Measurements from ENCODE around the gene WDR38. TPM values are rescaled to one million over a fixed set of nuclear protein-coding genes. Genes with fewer than 3 reads are reported as not detected.

The WDR38 gene
- total and polyA plus RNA-seq, 9 of the 15 experiments (the other 6 are each of a cell fraction or from before 2014, with no cell fraction given) = not detected

GRCh38 chr9:124875501-124875900 lies 22.2 kb downstream of the WDR38 start:
- Histone ChIP-seq H3K79me2 (ENCODE audit: control insufficient read depth, insufficient read depth, low read length) (peaks cover 53% of the 10 kb centered on the region), H3K9me3 (replicated peaks; ENCODE audit: control insufficient read depth, insufficient read depth, low read depth, low read length) (no peaks in the 10 kb centered on the region), H4K20me1 (replicated peaks; ENCODE audit: control insufficient read depth, insufficient read depth, low read length) (peaks cover 25% of the 10 kb centered on the region), H3K9ac (ENCODE audit: insufficient read depth in 1 of 2, low read depth in 2 of 2, low read length in 2 of 2) (peak overlapping the region in 1 of 2 experiments; percentile 46; a peak in 1 of 4 replicates), H3K4me2 (ENCODE audit: insufficient read depth, low read length) (no peak overlapping the region), H3K4me1 (replicated peaks in 1 of 2; ENCODE audit: control insufficient read depth in 2 of 2, insufficient read depth in 2 of 2, low read length in 2 of 2) (peaks cover 15 to 19% of the 10 kb centered on the region in 2 experiments; a peak in 4 of 5 replicates), H3K36me3 (ENCODE audit: control insufficient read depth, insufficient read depth, low read length) (peaks cover 92% of the 10 kb centered on the region), H2AFZ (ENCODE audit: low read depth, low read length) (no peak overlapping the region), H3K4me3 (no peak overlapping the region), H3K27ac (ENCODE audit: extremely low read depth, low read depth, low read length) (no peak overlapping the region), H3K9me1 (ENCODE audit: control insufficient read depth, insufficient read depth, low read length) (peaks cover 15% of the 10 kb centered on the region), H3K27me3 (ENCODE audit: control insufficient read depth in 2 of 2, insufficient read depth in 2 of 2, low read length in 2 of 2) (no peaks in the 10 kb centered on the region)
- WGBS (ENCODE audit: insufficient coverage, low coverage, missing lambda C conversion rate) = 92% methylated on average over 6 of the region's 6 CpGs
- in situ Hi-C loops (cut with MboI) (no loop called here), intact Hi-C loops (cut with micrococcal nuclease) (no loop called here)
- no peak for TF ChIP-seq HDAC3 (IDR thresholded peaks at IDR 0.05; ENCODE audit: borderline replicate concordance, partially characterized antibody)
- TF ChIP-seq POLR2G (IDR thresholded peaks at IDR 0.05; ENCODE audit: low read depth, low read length) = peak; percentile 39
- no TSS peak for BruUV-seq (replicated peaks)
- DNase-seq (ENCODE audit: extremely low read depth in 1 of 4, low spot score in 3 of 4) (no peak), ATAC-seq (no peak), FAIRE-seq (no peak)
- ChIA-PET POLR2A (interaction anchor here (0.8 to 4.0 kb wide), 2 partner anchors 13 to 66 kb away, joined by 4 to 30 read pairs; partner anchors contain the start of genes ARPC5L, GOLGA1 and RPL35), CTCF (ENCODE audit: low intra/inter-chr PET ratio) (no interaction called here)

DNA sequence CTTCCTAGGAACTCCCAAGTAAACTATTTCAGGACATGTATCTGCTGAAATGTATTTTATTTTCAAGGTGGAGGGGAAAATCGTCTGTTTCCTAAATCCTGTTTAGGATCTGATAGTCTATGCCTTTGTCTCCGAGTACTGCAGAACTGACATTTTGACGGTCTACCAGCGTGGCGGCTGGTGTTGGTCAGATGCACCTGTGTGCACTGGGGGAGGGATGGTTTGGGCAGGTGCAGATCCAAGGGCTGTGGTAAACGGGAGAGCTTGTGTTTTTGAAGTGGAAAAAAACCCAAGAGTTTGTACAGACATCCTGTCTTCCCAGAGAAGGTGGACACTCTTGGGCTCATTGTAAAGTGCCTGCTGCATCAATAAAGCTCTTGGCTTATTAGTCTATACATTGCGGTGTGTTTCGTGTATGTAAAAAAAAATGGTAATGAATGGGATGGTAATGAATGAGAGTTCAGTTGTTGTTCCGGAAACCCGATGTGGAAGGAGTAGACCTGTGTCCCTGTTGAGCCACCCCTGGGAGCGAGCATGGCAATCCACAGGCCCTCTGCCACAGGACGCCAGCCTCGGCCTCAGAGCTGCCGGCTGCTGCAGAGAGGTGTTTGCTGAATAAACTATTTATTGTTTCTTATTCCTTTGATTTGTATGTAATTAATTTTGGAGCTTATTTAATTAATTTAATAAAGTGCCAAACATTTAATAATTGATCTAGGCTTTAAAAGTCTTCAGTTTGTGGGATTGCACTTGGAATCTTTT lies 23.9 kb downstream of the WDR38 start:
- H2AFZ ChIP-seq (ENCODE audit: low read depth, low read length) = no peak overlapping the region
- no peak overlapping the region for H3K4me2 ChIP-seq (ENCODE audit: insufficient read depth, low read length)
- ATAC-seq (no peak; the same call in 2 of the 3 replicates), FAIRE-seq (no peak), DNase-seq (ENCODE audit: extremely low read depth in 1 of 4, low spot score in 3 of 4) (no peak)
- H3K9ac ChIP-seq (ENCODE audit: insufficient read depth in 1 of 2, low read depth in 2 of 2, low read length in 2 of 2) = no peak overlapping the region
- no peaks in the 10 kb centered on the region for H3K9me1 ChIP-seq (ENCODE audit: control insufficient read depth, insufficient read depth, low read length)
- no peak overlapping the region for H3K27ac ChIP-seq (ENCODE audit: extremely low read depth, low read depth, low read length)
- H3K27me3 ChIP-seq (ENCODE audit: control insufficient read depth in 2 of 2, insufficient read depth in 2 of 2, low read length in 2 of 2) = no peaks in the 10 kb centered on the region
- H3K4me1 ChIP-seq (replicated peaks in 1 of 2; ENCODE audit: control insufficient read depth in 2 of 2, insufficient read depth in 2 of 2, low read length in 2 of 2) = peaks cover 3 to 4% of the 10 kb centered on the region in 2 experiments; a peak in 4 of 5 replicates
- no peak overlapping the region for H3K4me3 ChIP-seq
- ChIA-PET CTCF (ENCODE audit: low intra/inter-chr PET ratio) (no interaction called here), POLR2A (interaction anchor here (0.6 to 4.0 kb wide), 9 partner anchors 10 to 87 kb away, joined by 3 to 30 read pairs (median 6); partner anchors contain the start of genes ARPC5L and RPL35)
- BruUV-seq (replicated peaks) = TSS peak; percentile 21
- peaks cover 91% of the 10 kb centered on the region for H3K36me3 ChIP-seq (ENCODE audit: control insufficient read depth, insufficient read depth, low read length)
- in situ Hi-C loops (cut with MboI) = no loop called here
- TF ChIP-seq HEY1 (CRISPR knock-in tag; IDR thresholded peaks at IDR 0.05; ENCODE audit: borderline replicate concordance) = no peak
- TF ChIP-seq POLR2AphosphoS2 (IDR thresholded peaks at IDR 0.05; ENCODE audit: low read length) = peak; percentile 67; the same call in 1 of the 2 replicates
- no peak for TF ChIP-seq SNIP1 (IDR thresholded peaks at IDR 0.05; ENCODE audit: low read depth)
- TF ChIP-seq, protein P1, sequence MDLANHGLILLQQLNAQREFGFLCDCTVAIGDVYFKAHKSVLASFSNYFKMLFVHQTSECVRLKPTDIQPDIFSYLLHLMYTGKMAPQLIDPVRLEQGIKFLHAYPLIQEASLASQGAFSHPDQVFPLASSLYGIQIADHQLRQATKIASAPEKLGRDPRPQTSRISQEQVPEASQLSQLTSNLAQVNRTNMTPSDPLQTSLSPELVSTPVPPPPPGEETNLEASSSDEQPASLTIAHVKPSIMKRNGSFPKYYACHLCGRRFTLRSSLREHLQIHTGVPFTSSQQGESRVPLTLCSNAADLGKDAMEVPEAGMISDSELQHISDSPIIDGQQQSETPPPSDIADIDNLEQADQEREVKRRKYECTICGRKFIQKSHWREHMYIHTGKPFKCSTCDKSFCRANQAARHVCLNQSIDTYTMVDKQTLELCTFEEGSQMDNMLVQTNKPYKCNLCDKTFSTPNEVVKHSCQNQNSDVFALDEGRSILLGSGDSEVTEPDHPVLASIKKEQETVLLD (IDR thresholded peaks at IDR 0.05) = no peak
- TF ChIP-seq ATF1 (CRISPR knock-in tag; IDR thresholded peaks at IDR 0.05) = no peak
- TF ChIP-seq ATF1 (tag; IDR thresholded peaks at IDR 0.05) = no peak
- TF ChIP-seq POLR2G (IDR thresholded peaks at IDR 0.05; ENCODE audit: low read depth, low read length) = 0 out of 2 replicates have a peak, but pooled peaks have one; percentile 27
- H3K79me2 ChIP-seq (ENCODE audit: control insufficient read depth, insufficient read depth, low read length) = peaks cover 36% of the 10 kb centered on the region
- intact Hi-C loops (cut with micrococcal nuclease) = no loop called here
- WGBS (ENCODE audit: insufficient coverage, low coverage, missing lambda C conversion rate) = 84% methylated on average over 14 of the region's 14 CpGs
- no peaks in the 10 kb centered on the region for H3K9me3 ChIP-seq (replicated peaks; ENCODE audit: control insufficient read depth, insufficient read depth, low read depth, low read length)
- H4K20me1 ChIP-seq (replicated peaks; ENCODE audit: control insufficient read depth, insufficient read depth, low read length) = peaks cover 9% of the 10 kb centered on the region

All from K562 (cell line).